HG02759 (cell line): ENCODE measurements around the gene NDRG3.
"Not testable (repeated sequence)": the region's sequence is repeated elsewhere in the genome, so short reads cannot be mapped to it uniquely, and the experiment has no call there.

Source experiments
- ATAC-seq: cut with Tn5 transposase; IDR thresholded peaks from one replicate; pipeline ENCODE4 v1.9.1; 2021; ENCODE audit warnings: mild to moderate bottlenecking, moderate library complexity; ENCODE audit not compliant: unreplicated experiment

The NDRG3 gene

DNA sequence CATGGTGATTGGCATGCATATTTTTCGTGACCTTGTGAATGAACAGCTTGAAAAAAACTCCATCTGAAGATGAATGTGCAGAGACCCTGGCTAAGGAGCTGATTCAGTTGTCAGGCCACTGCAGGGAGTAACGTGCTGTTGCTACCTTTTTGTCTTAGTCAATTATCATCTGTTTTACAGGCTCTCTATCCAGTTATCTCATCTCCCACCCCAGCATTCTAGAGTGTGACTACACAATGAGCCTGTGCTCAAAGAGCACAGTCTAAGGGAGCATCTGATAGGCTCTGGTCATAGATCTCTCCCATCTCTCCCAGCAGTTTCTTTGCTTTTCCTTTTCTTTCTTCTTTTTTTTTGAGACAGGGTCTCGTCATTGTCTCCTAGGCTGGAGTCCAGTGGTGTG, 45.5 kb downstream of the NDRG3 start:
- no peak for ATAC-seq

DNA sequence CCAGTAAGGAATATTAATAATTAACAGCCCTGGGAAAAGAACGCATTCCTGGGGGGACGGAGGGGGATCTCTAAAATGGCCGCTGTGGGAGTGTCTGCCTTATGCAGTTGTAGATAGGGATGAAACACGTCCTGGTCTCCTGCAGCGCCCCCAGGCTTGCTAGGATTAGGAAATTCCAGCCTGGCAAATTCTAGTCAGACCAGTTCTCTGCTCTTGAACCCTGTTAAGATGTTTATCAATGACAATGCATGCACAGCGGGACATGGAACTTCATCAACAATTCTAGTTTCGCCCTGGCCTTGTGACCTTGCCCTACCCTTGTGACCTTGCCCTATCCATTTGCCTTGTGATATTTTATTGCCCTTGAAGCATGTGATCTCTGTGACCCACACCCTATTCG, 50.4 kb downstream of the NDRG3 start:
- not testable (repeated sequence) for ATAC-seq

DNA sequence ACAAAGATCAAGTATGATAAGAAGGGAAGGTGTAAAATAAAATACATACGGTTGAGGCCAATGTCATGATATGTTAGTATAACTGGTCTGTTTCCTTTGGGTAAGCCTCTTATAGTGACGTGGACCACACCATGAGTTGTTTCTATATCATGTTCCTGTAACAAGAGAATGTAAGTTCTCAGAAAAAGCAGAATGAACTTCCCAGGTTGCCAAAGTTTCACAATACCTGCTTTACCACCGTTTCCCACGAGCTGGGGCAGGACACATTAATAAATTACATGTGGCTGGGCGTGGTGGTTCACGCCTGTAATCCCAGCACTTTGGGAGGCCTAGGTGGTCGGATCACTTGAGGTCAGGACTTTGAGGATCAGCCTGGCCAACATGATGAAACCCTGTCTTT, 57.3 kb downstream of the NDRG3 start:
- ATAC-seq: no peak

DNA sequence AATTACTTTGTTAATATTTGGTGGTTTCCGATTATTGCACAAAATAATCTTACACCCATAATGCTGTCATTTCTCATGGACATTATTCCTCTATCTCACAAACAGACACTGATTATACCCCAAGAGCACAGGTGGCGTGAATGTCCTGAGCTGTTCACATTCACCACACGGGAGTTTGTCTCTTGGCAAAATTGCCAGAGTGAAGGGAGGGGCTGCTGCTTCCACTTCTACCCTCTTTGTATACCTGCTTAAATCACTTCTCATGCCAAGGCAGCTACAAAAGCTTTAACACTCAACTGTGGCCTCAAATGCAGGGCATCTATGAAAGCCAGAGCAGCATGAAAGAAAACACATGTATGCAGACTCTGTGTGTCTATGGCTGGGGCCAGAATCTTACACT, 58.0 kb downstream of the NDRG3 start:
- ATAC-seq: no peak

DNA sequence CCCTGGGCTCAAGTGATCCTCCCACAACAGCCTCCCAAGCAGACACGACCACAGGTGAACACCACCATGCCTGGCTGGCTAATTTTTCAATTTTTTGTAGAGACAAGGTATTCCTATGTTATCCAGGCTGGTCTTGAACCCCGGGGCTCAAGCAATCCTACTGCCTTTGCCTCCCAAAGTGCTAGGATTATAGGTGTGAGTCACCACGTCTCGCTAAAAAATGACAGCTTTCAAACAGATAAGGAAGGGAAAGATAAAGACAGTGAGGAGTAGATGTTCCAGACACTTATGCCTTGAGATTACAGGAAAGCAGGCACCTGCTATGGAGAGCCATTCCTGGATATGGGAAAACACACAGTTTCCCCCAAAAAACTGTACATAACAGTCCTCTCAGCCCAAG, 58.9 kb downstream of the NDRG3 start:
- ATAC-seq: no peak

DNA sequence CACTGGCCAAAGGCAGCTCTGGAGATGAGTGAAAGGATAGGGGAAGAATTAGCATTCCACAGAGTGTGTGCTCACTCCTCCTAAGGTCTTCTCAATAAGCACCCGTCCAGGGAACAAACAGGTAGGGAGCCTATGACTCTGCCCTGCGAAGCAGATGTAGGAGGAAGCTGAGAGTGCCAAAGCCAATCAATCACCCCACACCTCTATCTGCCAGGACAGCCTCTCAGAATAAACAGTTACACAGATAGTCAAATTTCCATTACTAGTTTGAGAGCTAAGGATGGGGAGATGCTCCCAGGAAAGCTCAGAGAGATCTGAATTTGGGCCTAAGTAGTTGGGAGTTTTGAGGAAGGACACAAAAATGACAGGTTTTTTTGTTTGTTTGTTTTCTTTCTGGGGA, 59.4 kb downstream of the NDRG3 start:
- no peak for ATAC-seq

DNA sequence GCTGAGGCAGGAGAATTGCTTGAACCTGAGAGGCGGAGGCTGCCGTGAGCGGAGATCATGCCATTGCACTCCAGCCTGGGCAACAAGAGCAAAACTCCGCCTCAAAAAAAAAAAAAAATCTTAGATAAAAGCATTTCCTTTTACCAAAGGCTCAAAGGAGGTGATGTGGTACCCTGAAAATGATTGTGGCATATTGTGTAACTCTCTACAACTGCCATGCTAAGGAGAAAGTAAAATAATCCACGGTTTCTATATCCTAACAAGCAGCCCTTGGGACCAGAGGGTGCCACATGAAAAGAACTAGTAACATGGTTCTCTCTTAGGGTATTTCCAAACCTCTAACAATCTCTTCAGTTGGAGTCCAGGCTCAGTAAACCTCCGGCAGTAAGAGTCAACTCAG, 61.1 kb downstream of the NDRG3 start:
- ATAC-seq: no peak

DNA sequence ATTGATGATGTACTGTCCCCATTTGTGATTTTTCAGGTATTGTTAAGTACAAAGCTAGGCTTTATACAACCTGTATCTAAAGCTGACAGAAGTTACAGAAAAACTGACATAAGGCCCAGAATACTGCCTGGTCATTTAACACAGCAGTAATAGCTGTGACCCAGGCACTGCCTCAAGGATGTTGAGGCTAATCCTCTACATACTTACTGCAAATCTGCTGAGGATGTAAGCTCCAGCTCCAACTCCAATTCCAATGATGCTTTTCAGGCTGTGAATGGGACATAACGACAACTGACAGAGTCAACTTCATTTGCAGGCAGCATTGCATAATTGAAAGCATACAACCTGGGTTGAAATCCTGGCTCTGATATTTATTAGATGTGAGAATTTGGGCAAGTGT, 63.6 kb downstream of the NDRG3 start:
- no peak for ATAC-seq

DNA sequence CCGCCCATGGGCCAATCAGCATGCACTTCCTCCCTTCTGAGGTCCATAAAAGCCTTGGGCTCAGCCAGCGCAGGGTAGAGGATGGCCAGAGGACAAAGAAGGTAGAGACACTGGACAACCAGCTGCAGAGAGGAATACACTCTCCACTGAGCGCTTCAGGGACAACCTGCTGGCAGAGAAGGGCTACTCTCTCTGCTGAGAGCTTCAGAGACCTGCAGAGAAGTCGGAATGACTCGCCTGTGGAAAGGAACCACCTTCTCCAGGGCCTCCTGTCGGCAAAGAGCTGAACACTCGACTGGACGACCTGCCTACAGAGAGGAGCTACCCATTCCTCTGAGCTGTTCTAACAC, 68.5 kb downstream of the NDRG3 start:
- no peak for ATAC-seq

DNA sequence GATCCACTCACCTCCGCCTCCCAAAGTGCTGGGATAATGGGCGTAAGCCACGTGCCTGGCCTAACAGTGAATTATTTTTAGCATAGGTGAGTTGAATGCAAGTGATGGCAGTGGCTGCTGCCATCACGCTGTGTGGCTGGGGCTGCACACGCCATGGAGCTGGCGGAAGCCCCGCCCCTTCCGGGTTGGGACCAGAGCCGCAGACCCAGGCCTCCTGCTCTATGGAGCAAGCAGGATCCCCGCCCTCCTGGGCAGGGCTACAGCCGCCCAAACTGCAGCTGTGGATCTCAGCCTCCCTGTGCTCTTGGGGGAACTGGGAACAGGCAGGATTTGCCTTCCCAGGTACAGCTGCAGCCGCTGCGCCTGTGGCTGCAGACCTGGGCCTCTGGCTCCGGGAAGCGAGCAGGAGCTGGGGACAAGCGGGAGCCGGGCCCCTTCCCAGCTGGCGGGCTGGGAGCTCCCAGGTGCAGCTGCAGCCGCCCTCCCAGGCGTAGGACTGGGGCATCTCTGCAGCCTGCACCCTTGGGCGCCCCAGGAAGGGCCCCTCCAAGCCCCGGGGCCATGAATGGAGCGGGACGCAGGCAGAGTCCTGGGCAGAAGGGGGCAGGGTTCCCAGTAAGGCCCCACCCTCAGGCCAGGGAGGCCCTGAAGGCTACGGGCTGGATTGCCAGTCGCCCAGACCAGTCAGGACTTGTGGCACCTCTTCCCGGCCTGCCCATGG, 69.0 kb downstream of the NDRG3 start:
- ATAC-seq: no peak

DNA sequence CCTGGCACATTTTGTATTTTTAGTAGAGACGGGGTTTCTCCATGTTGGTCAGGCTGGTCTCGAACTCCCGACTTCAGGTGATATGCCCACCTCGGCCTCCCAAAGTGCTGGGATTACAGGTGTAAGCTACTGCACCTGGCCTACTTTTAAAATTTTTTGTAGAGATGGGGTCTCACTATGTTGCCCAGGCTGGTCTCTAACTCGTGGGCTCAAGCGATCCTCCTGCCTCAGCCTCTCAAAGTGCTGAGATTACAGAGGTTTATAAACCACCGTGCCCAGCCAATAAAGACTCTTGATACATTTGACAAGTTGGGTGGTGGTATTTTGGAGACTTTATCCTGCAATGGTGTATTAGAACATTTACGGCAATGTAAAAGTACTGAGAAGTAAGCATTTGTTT, 70.3 kb downstream of the NDRG3 start:
- ATAC-seq: not testable (repeated sequence)

DNA sequence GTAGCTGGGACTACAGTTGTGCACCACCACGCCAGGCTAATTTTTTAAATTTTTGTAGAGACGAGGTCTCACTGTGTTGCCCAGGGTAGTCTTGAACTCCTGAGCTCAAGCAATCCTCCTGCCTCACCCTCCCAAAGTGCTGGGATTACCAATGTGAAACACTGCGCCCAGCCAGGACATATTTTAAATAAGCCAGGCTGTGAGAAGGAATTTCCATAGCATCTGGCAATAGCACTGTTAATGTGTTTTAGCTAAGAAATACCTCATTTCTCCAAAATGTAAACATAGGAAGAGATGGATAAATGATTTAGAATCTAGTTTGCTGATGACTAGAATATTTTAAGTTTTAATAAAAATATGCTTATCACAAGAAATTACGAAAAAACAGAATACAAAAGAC, 72.9 kb downstream of the NDRG3 start:
- no peak for ATAC-seq

DNA sequence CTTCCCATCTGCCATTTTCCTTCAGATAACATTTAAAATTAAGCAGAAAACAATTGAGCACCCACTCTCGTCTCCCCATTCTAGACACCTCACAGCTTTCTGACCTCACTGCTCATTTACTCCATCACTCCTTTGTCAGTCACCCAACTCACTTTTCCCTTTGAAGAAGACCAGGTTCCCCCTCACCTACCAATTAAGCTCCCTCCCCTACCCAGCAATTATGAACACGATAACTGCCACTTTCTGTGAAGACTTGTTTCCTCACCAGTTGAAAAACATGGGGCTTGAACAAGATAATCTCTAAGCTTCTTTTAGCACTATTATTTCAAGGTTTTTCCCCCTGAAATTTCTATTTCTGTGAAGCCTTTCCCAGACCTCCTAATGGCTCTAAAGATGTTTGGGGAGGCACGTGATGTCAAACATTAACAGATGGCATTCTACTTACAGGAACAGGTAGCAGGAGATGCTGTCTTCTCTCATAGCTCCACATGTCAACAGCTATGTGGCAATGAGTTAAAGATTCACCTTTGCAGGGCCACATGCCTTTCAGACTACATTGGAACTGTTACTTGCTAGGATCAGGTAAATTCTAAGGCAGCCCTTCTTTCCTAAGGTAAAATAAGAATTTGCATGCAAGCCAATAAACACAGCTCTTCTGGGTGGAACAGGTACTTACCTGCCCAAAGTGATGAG, 75.1 kb downstream of the NDRG3 start:
- no peak for ATAC-seq

DNA sequence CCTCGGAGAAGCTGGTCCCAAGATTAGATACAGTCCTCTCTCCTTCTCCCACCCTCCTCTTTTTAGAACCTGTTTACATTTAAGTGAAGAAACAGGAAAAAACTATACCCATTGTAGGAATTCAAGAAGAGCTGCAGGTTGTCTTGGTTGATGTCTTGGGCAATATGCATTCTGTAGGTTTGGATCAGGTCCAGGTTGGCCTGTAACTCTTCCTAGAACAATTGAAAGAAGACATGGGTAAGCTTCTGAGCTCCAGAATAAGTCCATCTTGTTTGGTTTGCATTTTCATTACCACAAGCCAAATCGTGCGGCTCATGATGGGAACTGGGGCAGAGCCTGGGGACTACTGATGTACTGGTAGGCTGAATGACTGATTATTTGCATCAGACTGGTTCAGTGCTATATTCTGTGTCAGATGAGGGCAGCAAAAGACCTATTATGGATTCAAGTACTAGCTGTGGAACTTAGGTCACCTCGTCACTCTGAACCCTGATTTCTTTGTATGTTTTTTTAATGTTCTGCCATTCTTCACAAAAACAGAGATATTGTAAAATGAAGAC, 79.6 kb downstream of the NDRG3 start:
- ATAC-seq: no peak

DNA sequence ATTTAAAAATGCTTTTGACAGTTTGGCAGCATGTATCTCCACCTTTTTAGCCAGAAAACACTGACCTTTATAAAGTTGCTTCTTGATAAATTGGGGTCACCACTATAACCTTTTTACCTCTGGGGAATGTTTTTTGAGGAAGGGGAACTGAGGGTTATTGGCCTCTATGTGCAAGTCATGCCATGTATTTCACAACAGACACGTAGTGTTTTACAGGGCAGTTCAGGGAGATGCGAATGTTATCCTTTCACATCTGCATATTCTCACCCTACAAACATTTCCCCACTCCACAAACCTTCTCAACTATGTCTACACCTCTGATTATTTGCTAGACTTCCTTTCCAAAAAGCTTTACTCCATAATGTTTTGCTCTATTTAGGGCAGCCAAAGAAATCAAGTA, 82.9 kb downstream of the NDRG3 start:
- ATAC-seq: no peak

DNA sequence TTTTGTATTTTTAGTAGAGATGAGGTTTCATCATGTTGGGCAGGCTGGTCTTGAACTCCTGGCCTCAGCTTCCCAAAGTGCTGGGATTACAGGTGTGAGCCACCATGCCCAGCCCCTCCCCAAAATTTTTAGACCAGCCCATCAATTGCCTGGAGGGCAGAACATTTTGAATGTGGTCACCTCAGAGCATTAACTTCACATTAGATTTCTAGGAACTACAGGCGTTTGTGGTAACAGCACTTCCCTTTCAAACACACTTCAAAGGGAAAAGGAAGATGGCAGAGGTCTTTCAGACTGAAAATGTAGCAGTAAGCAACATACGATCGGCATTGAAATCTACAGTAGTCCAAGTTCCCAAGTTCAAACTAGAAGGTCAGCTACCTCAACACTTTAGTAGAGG, 87.6 kb downstream of the NDRG3 start:
- no peak for ATAC-seq

DNA sequence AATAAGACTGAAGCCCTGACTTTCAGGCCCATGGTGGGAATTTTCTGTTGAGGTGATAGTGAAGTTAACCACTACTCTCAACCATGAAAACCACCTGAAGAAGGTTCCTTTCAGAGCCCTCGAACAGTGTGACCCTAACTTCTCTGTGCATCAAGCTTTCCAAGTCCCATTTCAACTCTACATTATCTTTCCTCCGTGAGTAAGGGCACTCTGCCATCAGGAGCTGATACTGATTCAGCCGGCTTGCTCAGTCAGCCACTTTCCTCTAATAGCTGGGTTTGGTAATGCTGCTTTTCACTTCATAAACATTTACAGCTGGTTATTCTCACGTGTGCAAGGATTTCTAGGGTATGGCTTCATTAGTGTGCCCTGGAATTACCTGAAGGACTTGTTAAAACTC, 89.2 kb downstream of the NDRG3 start:
- no peak for ATAC-seq

DNA sequence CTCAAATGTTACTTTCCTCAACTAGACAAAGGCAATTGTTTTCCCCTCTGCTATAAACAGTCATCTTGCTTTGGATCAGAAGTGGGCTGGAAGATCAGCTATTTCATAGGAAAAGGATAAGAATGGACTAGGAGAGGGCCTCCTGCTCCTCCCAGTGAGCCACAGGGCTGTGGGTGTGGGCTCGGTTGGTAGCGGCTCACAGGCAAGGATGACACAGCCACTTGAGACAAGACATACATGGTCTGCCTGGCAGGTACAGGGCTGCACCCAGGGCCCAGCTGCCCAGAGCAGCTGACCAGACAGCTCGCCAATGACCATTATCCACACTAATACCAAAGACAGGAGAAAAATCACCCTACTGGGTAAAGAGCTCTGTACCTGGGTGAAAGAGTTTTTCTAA, 90.9 kb downstream of the NDRG3 start:
- ATAC-seq: no peak

DNA sequence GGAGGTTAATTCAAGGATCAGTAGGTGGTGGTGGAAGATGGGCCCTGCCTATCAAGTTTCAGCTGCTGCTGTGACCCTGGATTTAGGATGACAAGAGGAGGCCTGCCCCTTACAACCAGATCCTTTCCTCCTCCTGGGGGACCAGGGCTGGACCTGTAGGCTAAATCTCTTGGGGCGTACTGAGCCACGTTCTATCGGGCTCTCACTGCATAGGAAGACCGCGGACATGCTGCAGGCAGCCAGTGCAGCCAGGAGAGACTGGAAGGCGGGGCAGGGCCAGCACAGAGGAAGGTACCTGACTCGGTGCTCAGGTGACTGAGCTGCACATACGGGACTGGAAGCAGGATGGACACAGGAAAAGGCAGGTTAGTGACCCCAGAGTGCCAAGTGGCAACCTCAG, 91.4 kb downstream of the NDRG3 start:
- no peak for ATAC-seq

DNA sequence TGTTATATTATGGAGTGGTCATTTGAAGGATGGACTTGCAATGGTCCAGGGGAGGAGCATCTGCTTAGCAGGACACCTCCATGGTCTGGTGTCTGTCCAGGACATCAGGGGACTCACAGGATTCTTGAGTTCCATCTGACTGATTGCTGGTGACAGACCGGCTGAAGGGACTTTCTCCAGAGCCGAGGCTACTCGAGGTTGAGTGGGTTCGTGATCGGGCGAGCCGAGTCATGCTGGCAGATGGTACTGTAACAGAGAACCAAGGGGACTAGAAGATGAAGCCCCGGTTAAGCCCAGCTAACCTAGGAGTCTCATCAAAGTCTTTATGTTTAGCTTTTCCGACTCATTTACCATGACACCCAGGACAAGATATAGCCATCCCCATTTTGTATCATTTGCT, 92.4 kb downstream of the NDRG3 start:
- no peak for ATAC-seq

DNA sequence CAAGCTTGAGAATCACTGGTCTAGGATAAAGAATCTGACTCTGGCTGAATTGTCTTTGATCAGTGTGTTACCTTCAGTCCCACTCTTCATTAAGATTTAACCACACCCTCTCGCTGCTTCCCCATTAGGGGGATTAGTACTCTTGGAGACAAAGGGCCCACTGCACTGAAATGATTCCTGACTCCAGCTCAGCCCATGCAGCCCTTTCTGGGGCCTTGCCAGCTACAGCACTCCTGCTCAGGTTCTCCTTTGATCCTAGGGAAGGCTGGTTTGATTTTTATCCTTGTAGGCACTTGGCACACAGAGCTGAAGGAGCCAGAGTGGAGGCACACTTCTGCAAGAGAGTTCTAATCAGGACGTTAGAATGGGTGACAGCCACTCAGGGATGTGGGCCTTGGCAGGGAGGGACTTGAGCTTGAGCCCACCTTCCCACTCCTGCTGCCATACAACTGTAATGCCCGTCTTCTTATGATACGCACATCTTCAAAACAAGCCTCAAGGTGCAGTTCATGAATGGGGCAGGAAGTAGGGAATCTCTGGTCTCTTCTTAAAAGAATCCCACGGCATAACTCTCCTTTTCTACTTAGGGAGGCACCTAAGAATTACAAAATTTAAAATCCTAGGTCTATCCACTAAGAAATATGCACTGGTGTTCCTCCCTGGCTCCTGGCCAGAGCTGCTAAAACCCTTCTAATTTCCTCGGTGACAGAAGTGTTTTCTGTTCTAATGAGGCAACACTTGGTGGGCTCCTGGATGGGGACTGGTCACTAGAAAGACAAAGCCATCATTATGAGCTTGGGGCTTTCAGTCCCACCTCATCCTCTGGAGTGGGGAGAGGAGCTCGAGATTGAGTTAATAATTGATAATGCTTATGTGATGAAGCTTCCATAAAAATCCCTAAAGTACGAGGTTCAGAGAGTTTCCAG, 98.4 kb downstream of the NDRG3 start:
- no peak for ATAC-seq

DNA sequence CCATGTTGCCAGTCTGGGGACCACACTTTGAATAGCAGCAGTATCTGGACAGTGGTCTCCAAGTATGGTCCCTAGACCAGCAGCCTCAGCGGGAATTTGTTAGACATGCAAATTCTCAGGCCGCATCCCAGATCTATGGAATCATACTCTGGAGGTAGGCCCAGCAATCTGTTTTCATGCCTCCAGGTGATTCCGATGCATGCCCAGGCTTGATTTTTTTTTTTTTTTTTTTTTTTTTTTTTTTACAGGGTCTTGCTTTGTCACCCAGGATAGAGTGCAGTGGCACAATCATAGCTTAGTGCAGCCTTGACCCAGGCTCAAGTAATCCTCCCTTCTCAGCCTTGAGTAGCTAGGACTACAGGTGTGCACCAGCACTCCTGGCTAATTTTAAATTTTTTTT, 99.2 kb downstream of the NDRG3 start:
- no peak for ATAC-seq
